KBM-7 (cell line): ENCODE measurements around the gene DGKI.
"Not testable (repeated sequence)": the region's sequence is repeated elsewhere in the genome, so short reads cannot be mapped to it uniquely, and the experiment has no call there.

Source experiments
- DNase-seq: peaks from one replicate; pipeline ENCODE4 v3.0.0-alpha.2; 2015
- in situ Hi-C: fragments of 300-500 bp; cut with MboI; formaldehyde crosslinking; loops from 2 replicates; pipeline ENCODE4 v1.14.3; 2020; ENCODE audit warnings: low sequenced_read_pairs, low pct_unique_long_range_greater_than_20kb, mixed read lengths

The DGKI gene

DNA sequence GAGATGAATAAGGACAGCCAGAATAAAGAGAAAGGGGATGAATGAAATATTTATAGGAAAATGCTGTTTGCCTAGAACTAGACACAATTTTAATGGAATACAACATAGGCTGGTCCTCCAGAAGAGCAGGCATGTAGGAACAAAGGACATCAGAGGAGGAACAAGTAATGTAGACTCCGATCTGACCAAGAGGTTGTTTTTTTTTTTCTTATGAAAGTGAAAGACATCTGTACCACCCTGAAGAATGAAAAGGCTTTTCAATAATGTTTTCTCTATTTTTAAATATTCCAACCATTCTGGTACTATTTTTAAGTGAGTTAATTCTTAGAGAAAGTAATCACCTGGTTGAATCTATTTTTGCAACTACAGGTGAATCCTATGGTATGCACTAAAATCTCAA, 366.4 kb downstream of the DGKI start:
- in situ Hi-C loops = no loop called here
- DNase-seq = no peak

DNA sequence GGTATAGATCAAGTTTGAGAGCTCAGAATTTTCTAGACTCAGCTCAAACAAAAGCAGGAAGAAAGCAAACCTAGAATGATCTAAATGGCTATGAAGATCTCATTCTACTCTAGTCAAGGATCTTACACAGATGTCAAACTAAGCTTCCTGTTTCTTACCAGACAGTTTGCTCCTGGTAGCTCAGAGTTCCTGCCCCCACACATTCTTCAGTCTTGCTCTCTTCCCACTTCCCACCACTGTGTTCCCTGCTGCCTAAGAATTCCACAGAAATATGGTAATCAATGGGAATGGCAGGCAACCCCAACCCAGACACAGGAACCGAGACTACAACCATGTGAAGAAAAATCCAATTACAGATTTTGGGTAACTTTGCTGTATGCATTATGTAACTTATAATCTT, 369.8 kb downstream of the DGKI start:
- in situ Hi-C loops = no loop called here
- DNase-seq = no peak

DNA sequence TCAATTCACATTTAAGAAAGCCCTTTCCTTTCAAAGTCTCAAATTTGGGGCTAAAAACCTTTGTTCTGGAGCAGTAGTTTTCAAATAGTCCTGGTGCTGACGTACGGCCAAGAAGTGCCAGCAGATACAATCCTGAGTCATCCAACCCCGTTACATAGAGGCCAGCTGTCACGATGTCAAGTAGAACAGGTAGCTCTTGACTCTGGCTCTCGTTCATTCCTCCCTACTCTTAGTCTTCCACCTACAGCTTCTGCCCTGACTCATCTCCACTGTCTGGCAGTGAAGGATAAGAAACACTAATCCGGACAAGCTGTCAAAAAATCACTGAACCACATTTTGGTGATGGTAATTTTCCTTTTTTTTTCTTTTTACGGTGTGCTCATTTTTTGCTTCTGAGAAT, 370.8 kb downstream of the DGKI start:
- no peak for DNase-seq
- in situ Hi-C loops = no loop called here

DNA sequence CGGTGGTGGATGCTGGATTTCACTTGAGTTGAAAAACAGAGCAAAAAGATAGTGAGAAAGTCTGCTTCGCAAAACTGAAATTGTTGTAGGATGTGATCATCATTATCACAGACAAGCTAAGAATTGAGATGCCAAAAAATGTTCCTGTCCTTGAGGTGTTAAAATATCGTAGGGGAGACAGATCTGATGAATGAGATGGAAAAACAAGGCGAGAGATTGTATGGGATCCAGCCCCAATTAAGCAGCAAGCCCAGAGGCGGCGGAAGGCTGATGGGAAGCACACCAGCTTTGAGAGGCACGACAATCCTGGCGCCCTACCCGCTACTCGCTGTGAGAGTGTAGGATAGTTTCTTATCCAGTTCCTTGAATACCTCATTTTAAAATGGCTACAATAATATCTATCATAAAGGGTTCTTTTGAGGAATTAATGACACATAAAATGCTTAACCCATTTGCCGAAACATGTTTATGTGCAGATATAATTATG, 372.2 kb downstream of the DGKI start:
- no peak for DNase-seq
- in situ Hi-C loops = no loop called here

DNA sequence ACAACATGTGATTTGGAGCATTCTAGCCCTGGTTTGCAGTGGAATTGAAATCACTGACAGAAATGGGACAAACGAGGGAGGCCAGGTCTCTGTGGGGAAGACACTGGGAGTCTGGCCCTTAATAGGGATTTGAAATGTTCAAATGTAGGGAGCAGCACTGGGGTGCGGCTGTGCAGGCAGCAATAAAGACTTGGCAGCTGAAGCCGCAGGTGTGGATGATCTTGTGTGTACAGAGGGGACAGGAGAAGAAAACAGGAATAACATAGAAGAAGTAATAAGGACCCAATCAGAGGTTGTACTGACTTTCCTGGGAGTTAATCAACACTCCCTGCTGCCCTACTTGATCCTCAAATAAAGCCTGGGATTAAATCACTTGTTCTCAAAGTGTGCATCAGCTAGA, 375.6 kb downstream of the DGKI start:
- in situ Hi-C loops = no loop called here
- no peak for DNase-seq

DNA sequence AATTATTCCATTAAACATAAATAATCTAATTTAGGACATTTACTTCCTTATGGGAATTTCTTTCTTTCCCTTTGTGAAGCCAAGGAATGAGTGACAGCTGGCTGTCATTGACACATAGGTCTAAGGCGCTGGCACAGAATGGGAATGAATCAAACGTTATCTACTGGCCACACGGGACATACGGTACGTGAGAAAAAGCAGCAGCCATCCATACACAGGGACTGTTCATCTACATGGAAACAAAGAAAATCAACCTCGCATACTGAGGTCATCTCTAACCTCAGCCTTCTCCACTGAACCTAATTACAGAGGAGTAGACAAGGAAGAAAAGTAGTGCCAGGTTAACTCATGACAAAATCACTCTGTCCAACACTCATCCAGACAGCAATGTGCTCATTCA, 376.9 kb downstream of the DGKI start:
- DNase-seq = no peak
- in situ Hi-C loops = no loop called here

DNA sequence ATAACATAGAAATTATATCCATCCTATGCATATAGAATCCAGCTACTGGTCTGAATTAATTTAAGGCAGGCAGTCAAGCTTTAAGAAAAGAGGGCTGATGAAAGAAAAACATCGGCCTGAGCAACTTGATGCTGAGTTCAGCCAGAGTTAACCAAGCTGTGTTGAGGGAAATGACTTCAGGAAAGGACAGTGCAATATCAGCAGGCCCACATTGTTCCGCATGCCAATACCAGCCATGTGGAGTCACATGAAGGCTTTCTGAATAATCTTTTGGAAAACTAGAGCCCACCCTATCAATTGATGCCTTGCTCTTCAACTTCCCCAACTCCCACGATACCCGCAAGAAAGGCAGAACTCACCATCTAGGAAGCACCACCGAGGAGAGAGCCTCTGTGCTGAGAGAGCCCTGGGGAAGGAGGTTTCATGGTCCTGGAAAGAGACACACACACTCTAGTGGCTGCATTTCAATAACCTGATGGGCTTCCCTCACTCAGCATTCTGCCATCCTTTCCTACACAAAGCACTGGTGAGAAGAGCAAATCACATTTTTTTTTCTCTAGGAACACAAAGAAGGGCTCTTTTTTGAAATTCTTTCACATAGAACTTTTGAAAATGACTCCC, 377.5 kb downstream of the DGKI start:
- in situ Hi-C loops = no loop called here
- DNase-seq = no peak

DNA sequence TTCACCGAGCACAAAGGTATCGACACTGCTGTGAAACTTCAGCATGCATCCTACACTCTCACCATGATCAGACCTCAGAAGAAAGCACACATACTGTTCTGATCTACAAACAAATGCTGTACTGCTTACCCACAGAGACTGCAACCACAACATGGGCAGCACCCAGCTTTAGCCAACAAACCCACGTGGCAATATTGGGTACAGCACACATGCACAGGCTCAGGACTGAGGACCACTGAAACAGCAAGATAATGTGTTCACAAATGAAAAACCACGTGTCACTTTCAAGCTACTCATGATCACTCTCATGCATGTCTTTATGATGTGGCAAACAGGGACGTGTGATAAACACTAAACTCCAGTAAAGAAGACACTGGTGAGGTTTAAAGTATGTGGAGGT, 383.9 kb downstream of the DGKI start:
- in situ Hi-C loops = no loop called here
- no peak for DNase-seq

DNA sequence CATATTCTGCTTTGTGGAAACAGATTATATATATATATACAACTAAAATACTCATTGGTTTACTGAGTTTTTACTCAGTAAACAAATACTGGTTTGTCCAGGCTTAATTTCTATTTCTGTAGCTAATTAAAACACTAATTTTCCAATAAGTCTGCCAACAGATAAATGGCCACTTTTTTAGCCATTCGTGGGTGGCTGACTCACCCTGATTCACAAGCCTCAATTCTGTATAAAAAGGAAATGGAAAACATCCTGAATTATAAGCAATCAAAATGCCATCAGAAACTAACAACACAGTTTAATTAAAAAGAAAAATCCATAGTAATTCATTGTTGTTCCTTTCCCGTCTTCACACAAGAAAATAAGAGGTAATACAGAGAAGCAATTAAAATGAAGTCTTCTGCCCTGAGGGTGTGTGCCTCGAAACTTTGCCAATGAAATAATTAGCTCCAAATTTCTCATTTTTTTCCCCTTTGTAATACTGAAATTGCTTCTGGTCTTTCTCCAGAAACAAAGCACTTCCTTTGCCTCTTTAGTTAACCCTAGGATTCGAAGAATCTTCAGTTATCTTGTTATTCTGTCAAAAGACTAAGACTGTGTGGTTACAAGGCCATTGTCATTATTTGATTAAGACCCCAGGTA, 384.6 kb downstream of the DGKI start:
- DNase-seq = no peak
- in situ Hi-C loops = no loop called here

DNA sequence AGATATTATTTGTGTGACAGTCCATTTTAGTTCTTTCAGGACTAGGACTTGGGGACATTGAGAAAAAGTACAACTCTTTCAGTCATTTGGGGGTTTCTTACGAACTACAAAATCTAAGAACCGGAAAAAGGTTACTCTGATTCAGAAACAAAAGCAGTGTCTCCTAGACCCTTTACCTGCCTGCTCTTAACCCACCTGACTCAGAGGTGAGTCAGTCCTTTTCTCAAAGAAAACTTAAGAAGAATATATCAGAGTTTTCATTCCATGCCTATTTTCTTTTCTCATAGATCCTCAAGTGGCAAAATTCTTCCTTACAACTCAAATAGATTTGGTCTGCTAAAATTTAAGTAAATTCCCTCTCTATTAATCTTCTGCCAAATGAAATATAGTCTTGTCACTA, 388.4 kb downstream of the DGKI start:
- DNase-seq = no peak
- in situ Hi-C loops = no loop called here

DNA sequence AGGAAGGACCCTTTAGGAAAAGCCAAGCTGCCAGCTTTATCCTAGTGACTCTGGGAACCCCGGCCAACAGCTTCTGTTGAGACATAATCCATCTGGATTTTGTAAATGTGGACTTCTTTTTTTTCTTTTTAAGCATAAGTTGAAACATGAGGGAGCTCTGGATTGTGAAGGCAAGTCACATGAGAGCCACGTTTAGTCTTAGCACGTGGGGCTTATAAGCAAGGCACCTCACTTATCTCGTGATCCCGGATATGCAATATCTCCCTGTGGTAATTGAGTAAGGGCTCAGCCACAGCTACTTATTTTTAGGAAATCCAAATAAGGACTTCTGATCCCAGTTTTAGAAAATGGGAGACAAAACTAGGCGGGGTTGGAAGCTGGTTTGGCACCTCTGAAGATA, 392.0 kb downstream of the DGKI start:
- no peak for DNase-seq
- in situ Hi-C loops = no loop called here

DNA sequence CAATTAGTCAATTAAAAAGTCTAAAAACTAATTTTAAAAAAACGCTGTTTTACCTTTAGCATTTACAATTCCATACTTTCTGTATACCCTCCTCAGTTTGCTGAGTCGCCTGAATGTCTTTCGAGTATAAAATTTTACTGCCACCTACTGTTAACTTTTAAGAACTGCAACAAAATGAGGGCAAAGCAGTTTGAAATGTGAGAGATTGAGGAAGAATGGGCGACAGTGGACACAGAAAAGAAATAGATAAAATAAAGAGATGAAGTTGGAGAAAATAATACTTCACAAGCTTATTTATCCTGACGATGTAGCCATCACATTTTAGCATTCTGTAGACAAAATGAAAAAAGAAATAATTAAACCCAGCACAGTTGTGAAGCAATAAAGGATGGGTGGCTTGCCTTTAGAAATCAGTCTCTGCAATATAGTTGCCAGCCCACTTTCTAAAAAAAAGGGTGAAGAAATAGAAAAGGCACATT, 392.5 kb downstream of the DGKI start:
- in situ Hi-C loops = no loop called here
- DNase-seq = peak; percentile 70

DNA sequence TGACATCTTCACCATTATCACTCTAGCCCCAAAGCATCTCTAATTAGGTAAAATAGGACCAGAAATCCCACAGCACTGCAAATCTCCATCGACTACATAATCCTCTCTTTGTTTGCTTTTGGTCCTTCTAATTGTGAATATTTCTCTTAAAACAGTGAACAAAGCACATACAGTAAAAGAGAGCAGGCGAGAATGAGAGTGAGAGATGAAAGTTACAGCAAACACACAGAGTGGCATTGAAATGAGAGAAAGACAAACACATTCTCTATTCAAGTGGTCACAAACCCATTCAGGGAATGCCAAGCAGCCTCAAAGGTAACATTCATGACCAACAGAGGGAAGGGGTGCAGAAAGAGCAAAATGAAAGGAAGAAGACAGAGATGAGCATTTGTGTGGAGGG, 393.4 kb downstream of the DGKI start:
- in situ Hi-C loops = no loop called here
- DNase-seq = no peak

DNA sequence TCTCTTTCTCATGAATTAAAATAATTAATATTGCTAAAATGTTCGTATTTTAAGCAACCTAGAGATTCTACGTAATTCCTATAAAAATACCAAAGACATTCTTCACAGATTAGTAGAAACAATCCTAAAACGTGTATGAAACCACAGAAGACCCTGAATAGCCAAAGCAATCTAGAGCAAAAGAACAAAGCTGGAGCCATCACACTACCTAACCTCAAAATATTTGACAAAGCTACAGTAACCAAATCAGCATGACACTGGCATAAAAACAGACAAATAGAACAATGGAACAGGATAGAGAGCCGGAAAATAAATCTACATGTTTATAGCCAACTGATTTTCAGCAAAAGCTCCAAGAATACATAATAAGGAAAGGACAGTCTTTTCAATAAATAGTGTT, 397.8 kb downstream of the DGKI start:
- no peak for DNase-seq
- in situ Hi-C loops = no loop called here

DNA sequence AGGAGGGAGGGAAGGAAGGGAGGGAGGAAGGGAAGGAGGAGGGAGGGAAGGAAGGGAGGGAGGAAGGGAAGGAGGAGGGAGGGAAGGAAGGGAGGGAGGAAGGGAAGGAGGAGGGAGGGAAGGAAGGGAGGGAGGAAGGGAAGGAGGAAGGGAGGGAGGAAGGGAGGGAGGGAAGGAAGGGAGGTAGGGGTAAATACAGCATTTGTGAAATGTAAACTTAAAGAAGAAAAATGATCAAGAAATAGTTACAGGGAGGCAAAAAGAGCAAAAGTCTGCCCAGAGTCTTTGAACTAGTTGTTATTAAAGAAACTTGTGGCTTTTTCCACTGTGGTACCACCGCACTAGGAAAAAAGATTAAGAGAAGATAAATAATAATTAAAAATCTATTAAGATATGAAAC, 398.2 kb downstream of the DGKI start:
- DNase-seq, in situ Hi-C loops: not testable (repeated sequence)

DNA sequence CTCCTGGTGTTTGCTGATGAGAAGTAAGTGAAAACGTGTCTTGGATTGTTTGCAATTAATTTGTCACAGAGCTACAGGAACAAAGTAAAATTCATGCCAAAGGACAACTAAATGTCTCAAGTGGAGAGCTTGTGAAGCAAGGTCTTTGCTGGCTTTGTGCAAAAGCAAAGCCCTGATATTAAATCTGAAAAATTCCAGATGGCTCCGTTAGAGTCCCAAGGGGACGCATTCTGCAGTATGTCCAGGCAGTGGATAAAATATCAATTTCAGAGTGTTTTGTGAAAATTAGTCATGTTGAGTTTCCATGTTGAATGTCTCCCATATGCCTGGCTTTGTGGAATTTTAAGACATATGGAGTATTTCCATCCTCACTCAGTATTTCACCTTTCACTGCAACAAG, 400.7 kb downstream of the DGKI start:
- DNase-seq = no peak
- in situ Hi-C loops = no loop called here

DNA sequence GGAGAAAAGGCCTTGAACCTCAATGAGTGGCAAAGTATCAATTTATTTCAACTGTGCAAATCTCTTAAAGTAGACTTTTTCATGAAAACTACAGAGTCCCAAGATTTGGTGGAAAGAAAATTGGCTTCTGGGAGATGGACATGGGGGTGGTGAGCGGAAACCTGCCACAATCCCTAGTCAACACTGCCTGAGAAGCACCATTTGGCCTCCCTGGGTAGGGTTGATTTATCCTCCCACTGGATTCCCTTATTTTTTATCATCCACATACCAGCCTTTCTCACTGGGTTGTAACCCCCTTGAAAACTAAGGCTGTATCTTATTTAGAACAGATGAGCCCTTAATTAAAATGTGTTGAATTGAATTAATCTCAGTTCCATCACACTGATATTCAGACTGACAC, 401.5 kb downstream of the DGKI start:
- DNase-seq = no peak
- in situ Hi-C loops = no loop called here

DNA sequence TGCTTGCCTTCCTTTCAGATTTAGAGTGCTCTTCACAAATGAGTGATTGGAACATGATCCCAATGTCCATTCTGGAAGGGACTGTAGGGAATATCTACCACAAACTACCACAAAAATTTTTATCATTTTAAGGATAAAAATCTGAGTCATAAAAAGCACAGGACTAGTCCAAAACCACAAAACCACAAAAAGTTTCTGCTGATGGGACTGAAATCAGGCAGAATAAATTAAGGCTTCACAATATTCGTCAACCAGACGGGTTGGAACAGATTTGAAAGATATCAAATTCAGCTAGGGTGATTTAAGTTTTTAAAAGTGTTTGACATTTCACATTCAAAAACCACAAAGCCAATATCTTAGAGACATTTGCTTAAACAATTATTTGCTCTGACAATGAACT, 403.2 kb downstream of the DGKI start:
- in situ Hi-C loops = no loop called here
- no peak for DNase-seq

DNA sequence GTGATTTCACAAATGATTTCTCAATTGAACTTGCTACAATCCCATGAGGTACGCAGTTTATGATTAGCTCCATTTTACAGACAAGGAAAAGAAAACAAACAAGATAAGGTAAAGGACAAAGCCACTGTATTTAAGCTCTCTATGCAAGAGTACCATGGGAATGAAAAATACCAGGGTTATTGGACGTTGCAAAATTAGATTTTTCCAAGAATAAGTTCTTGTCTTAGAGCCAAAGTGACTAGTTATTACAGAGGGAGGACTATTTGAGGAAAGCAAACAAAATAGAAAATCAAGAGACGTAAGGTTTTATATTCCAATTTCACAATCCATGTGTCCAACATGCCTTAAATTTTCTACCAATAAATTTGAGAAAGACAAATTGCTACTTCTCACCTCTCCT, 405.3 kb downstream of the DGKI start:
- no peak for DNase-seq
- in situ Hi-C loops = no loop called here

DNA sequence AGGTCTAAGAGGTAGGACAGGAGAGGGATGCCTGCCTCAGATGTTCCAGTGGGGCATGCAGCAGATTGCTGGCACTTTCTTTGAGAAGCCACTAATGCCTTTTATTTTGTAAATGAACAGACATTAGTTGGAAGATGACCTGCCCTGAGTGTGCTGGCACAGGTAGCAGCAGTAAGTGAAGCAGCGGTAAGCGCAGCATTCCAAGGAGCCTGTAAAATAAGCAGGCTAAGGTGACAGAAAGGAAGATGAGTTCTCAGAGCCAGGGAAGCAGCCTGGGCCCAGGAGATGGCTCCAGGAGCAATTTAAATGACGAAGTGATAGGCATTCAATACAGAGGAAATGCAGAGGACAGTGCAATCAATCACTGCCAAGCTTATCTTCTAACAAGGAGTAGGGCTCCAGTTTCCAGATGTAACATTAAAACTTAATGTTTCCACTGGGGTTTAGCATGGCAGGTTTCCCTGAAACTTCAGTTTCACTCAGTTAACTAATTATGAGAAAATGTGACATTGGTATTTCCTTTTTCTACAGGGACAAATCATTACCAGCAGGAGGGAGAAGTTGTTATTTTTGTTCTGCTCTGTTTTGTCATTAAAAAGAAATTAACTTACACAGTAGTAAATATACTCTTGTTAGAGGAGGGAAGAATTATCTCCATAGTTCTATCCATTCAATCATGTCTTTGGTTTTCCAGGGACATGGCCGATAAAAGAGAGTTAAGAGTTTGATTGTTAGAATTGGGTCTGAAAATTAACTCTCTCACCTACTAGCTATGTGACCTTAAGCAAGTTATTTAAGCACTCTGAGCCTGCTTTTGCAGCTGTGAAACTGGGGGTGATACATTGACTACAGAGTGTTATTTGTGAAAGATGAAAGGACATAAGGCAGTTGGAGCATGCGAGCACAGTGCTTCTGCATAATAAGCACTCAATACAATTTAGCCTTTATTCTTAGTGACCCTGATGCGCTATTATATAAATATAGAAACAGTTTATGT, 406.6 kb downstream of the DGKI start:
- DNase-seq = no peak
- in situ Hi-C loops = no loop called here
